ENCODE results near the gene DNAJC4.

The DNAJC4 gene

GRCh38 chr11:64265176-64266160, 35.1 kb downstream of the DNAJC4 start:
- Histone ChIP-seq H3K4me3 (replicated peaks; ENCODE audit: low read depth, low read length) (no peak overlapping the region), H3K27me3 (replicated peaks; ENCODE audit: control insufficient read depth, insufficient read depth, low read length) (no peaks in the 10 kb centered on the region), H3K36me3 (ENCODE audit: control insufficient read depth, insufficient read depth, low read length) (peaks cover 8% of the 10 kb centered on the region)
- no peak for DNase-seq (ENCODE audit: extremely low read depth, insufficient read length)
- TF ChIP-seq CTCF (IDR thresholded peaks at IDR 0.05; ENCODE audit: insufficient read depth, low read length, poor library complexity, severe bottlenecking): no peak

DNA sequence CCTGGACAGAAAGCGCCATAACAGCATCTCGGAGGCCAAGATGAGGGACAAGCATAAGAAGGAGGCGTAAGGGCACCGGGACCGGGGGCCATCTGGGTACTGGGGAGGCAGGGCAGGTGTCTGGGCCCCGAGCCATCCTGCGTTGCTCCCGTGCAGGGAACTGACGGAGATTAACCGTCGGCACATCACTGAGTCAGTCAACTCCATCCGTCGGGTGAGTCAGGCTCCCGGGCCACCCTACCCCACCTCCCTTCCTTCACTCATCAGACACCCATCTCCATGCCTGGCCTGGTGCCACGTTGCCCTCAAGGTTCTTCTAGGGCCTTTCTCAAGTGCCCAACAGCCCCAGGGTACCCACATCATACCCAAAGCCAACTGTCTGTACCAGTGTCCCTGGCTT, 36.0 kb downstream of the DNAJC4 start:
- Histone ChIP-seq H3K4me3 (replicated peaks; ENCODE audit: low read depth, low read length) (no peak overlapping the region), H3K36me3 (ENCODE audit: control insufficient read depth, insufficient read depth, low read length) (peaks cover 7% of the 10 kb centered on the region)
- no peak for TF ChIP-seq CTCF (IDR thresholded peaks at IDR 0.05; ENCODE audit: insufficient read depth, low read length, poor library complexity, severe bottlenecking)

DNA sequence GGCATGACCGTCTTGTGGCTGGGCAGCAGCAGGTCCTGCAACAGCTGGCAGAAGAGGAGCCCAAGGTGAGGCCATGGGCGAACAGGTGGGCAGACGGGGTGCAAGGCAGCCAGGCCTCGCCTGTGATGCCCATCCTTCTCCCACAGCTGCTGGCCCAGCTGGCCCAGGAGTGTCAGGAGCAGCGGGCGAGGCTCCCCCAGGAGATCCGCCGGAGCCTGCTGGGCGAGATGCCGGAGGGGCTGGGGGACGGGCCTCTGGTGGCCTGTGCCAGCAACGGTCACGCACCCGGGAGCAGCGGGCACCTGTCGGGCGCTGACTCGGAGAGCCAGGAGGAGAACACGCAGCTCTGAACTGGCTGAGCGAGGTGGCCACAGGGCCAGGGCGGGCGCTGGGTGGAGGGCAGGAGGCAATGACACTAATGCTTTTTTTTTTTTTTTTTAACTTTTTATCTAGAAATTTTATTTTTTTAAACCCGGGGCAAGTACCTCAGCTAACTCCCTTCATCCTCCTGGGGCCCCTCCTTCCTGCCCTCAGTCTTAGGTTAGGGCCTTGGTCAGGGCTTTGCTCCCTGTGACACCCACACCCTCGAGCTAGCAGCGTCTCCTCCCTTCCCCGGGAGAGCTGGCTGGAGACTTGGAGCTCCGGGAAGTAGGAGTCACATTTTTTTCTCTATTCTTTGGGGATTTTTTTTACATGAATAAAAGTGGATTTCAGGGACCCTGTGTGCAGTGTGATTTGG, 37.0 kb downstream of the DNAJC4 start:
- no peak for DNase-seq (ENCODE audit: extremely low read depth, insufficient read length)
- H3K27me3 ChIP-seq (replicated peaks; ENCODE audit: control insufficient read depth, insufficient read depth, low read length): no peaks in the 10 kb centered on the region
- H3K36me3 ChIP-seq (ENCODE audit: control insufficient read depth, insufficient read depth, low read length): peaks cover 5% of the 10 kb centered on the region
- TF ChIP-seq CTCF (IDR thresholded peaks at IDR 0.05; ENCODE audit: insufficient read depth, low read length, poor library complexity, severe bottlenecking): no peak
- no peak overlapping the region for H3K4me3 ChIP-seq (replicated peaks; ENCODE audit: low read depth, low read length)

More for the DNA sequence above, 36.0 kb downstream of the DNAJC4 start:
- H3K27me3 ChIP-seq (replicated peaks; ENCODE audit: control insufficient read depth, insufficient read depth, low read length): no peaks in the 10 kb centered on the region
- no peak for DNase-seq (ENCODE audit: extremely low read depth, insufficient read length)

DNA sequence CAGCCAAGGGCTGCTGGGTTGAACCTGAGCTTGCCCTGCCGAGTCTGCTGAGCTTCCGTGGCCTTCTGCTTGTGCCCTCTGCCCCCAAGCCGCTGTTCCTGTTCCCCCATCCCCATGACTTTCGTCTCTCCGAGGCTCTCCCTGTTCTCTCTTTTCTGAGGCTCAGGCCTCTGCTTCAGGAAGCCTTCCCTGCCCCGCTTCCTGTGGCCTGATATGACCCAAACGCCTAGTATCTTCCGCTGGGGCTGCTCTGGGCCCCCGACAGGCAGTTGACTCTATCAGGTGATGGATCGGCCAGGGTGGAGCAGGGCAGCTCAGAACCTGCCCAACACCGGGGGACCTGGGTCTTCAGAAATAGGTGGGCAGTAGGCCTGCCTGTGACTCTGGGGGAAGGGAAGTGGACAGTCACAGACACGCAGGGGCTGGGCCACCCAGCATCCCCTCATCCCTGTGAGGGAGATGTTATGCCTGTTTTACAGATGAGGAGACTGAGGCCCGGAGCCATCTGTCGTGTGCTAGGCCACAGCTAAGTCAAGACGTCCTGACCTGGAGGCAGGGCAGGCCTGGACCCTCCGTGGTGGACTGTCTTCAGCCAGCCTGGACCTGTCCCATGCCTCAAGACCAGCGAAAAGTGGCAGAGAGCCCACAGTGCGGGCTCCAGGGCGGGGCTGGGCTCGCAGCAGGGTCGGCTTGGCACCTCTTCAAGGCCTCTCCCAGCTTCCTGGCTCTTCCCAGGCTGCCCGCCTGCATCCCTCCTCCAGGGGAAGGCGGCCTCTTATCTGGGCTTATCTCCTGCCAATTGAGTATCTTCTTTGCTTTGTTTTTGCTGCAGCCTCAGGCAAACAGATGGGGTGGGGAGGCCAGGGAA, 37.9 kb downstream of the DNAJC4 start:
- no peak for DNase-seq (ENCODE audit: extremely low read depth, insufficient read length)
- peaks cover 3% of the 10 kb centered on the region for H3K36me3 ChIP-seq (ENCODE audit: control insufficient read depth, insufficient read depth, low read length)
- H3K4me3 ChIP-seq (replicated peaks; ENCODE audit: low read depth, low read length): peak overlapping the region; percentile 65
- TF ChIP-seq CTCF (IDR thresholded peaks at IDR 0.05; ENCODE audit: insufficient read depth, low read length, poor library complexity, severe bottlenecking): no peak
- H3K27me3 ChIP-seq (replicated peaks; ENCODE audit: control insufficient read depth, insufficient read depth, low read length): no peaks in the 10 kb centered on the region

DNA sequence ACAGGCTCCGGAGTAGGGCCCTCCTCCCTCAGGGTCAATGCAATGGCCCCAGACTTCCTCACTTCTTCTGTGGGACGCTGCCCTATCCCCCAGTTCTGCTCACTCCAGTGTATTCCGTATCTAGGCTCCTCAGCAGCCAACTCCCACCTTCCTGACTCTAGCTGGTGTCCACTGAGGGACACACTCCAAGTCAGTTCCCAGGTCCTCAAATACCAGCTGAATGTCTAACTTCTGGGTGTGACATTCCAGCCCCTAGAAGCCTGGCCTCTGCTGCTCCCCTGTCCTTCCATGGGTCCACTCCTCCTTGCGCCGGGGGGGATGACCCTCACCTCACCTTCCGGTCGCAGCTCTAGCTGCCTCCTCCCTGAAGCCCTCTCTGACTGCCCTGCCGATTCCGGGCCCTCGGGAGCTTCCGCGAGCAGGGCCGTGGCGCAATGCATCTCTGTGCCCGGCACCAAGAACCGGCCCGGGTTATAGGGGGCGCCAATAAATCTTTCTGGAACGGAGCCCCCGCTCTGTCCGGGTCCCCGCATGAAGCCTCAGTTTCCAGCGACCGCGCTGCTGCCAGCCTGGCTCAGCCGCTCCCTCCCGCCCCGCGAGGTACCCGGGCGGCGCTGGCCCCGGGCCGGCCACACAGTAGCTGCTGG, 38.7 kb downstream of the DNAJC4 start:
- TF ChIP-seq CTCF (IDR thresholded peaks at IDR 0.05; ENCODE audit: insufficient read depth, low read length, poor library complexity, severe bottlenecking): no peak
- peaks cover 2% of the 10 kb centered on the region for H3K36me3 ChIP-seq (ENCODE audit: control insufficient read depth, insufficient read depth, low read length)
- H3K27me3 ChIP-seq (replicated peaks; ENCODE audit: control insufficient read depth, insufficient read depth, low read length): no peaks in the 10 kb centered on the region
- DNase-seq (ENCODE audit: extremely low read depth, insufficient read length): peak; percentile 72
- H3K4me3 ChIP-seq (replicated peaks; ENCODE audit: low read depth, low read length): peak overlapping the region; percentile 65

All from GM06990 (cell line).